GM23338 (cell line): ENCODE measurements around the gene C3orf22. TPM values are rescaled to one million over a fixed set of nuclear protein-coding genes. Genes with fewer than 3 reads are reported as not detected.

Experiments
- ATAC-seq: fragments of 200-7000 bp; cut with Tn5 transposase; 3 replicates; pipeline ENCODE4 v1.9.1; 2020
- DNase-seq: peaks from one replicate; pipeline ENCODE4 v3.0.0-alpha.2; 2015; ENCODE audit warnings: low spot score
- H2AFZ ChIP-seq: fragments of 200-600 bp; sonication (generic); 2 replicates; pipeline ENCODE4 v1.8.0; 2016; ENCODE audit warnings: antibody characterized with exemption, mild to moderate bottlenecking, moderate library complexity
- H3F3A ChIP-seq: fragments of 200-600 bp; sonication (generic); replicated peaks from 2 replicates; pipeline ENCODE4 v1.8.0; 2017; ENCODE audit warnings: antibody characterized with exemption, mixed run types, low read depth
- H3K27ac ChIP-seq: fragments of 200-600 bp; sonication (generic); 2 replicates; pipeline ENCODE4 v1.6.1; 2016; ENCODE audit warnings: low read depth
- H3K27me3 ChIP-seq: fragments of 200-600 bp; sonication (generic); 2 replicates; pipeline ENCODE4 v1.8.0; 2016; ENCODE audit warnings: mild to moderate bottlenecking, mixed run types, moderate library complexity; ENCODE audit not compliant: insufficient read depth
- H3K36me3 ChIP-seq: fragments of 200-600 bp; sonication (generic); 2 replicates; pipeline ENCODE4 v1.8.0; 2016; ENCODE audit warnings: mild to moderate bottlenecking; ENCODE audit not compliant: insufficient read depth
- H3K4me1 ChIP-seq: fragments of 200-600 bp; sonication (generic); 2 replicates; pipeline ENCODE4 v1.8.0; 2016; ENCODE audit warnings: mild to moderate bottlenecking, moderate library complexity; ENCODE audit not compliant: insufficient read depth
- H3K4me2 ChIP-seq: fragments of 200-600 bp; sonication (generic); 2 replicates; pipeline ENCODE4 v1.7.1; 2017; ENCODE audit warnings: mixed run types
- H3K4me3 ChIP-seq: fragments of 200-600 bp; sonication (generic); 2 replicates; pipeline ENCODE4 v1.6.1; 2016; ENCODE audit warnings: mixed run types
- H3K79me2 ChIP-seq: fragments of 200-600 bp; sonication (generic); replicated peaks from 2 replicates; pipeline ENCODE4 v1.8.0; 2017; ENCODE audit warnings: mild to moderate bottlenecking; ENCODE audit not compliant: insufficient read depth
- H3K9me2 ChIP-seq: fragments of 200-600 bp; sonication (generic); 2 replicates; pipeline ENCODE4 v1.8.0; 2017; ENCODE audit not compliant: insufficient read depth
- H4K20me1 ChIP-seq: fragments of 200-600 bp; sonication (generic); replicated peaks from 2 replicates; pipeline ENCODE4 v1.8.0; 2017; ENCODE audit warnings: mild to moderate bottlenecking; ENCODE audit not compliant: insufficient read depth
- H3K27ac Mint-ChIP-seq: 2 replicates; pipeline ENCODE4 v1.8.0; 2020; ENCODE audit warnings: inconsistent platforms, mild to moderate bottlenecking, moderate library complexity, mixed read lengths
- H3K27me3 Mint-ChIP-seq: 3 replicates; pipeline ENCODE4 v1.8.0; 2022; ENCODE audit warnings: low read depth, mild to moderate bottlenecking, moderate library complexity, mixed read lengths, inconsistent platforms; ENCODE audit not compliant: insufficient read depth, poor library complexity
- H3K36me3 Mint-ChIP-seq: 3 replicates; pipeline ENCODE4 v1.8.0; 2021; ENCODE audit warnings: low read depth, mild to moderate bottlenecking, inconsistent platforms, moderate library complexity, mixed read lengths
- H3K4me1 Mint-ChIP-seq: 3 replicates; pipeline ENCODE4 v1.8.0; 2020; ENCODE audit warnings: mild to moderate bottlenecking, inconsistent platforms, mixed read lengths
- H3K4me3 Mint-ChIP-seq: 3 replicates; pipeline ENCODE4 v1.8.0; 2021; ENCODE audit warnings: moderate library complexity, mild to moderate bottlenecking, inconsistent platforms, mixed read lengths
- H3K9me3 Mint-ChIP-seq: 3 replicates; pipeline ENCODE4 v1.8.0; 2020; ENCODE audit warnings: moderate library complexity, mild to moderate bottlenecking, inconsistent platforms, mixed read lengths
- CREB1 ChIP-seq: fragments of 250-450 bp; sonication (Bioruptor Pico); IDR thresholded peaks from 2 replicates; pipeline ENCODE4 v1.5.0; 2020; ENCODE audit warnings: low read depth, mild to moderate bottlenecking, moderate library complexity
- CTCF ChIP-seq, 2 experiments: fragments of 200-600 bp in 1 of 2; sonication (generic) in 1 of 2; conservative IDR thresholded peaks; 2 replicates each; pipeline versions ENCODE4 v1.5.1 to v1.6.1; 2016 to 2017; ENCODE audit warnings: antibody characterized with exemption in 2 of 2, low read depth in 2 of 2, mild to moderate bottlenecking in 2 of 2, moderate library complexity in 1 of 2
- ETS1 ChIP-seq: IDR thresholded peaks from 2 replicates; pipeline ENCODE4 v1.6.1; 2016; ENCODE audit warnings: antibody characterized with exemption
- EZH2 ChIP-seq: fragments of 200-600 bp; sonication (generic); IDR thresholded peaks from one replicate; pipeline ENCODE4 v1.8.0; 2017; ENCODE audit warnings: antibody characterized with exemption, mild to moderate bottlenecking, low read depth; ENCODE audit not compliant: unreplicated experiment
- EZH2phosphoT487 ChIP-seq: fragments of 200-600 bp; sonication (generic); IDR thresholded peaks from one replicate; pipeline ENCODE4 v1.8.1; 2018; ENCODE audit warnings: antibody characterized with exemption; ENCODE audit not compliant: unreplicated experiment
- JUNB ChIP-seq: IDR thresholded peaks from one replicate; pipeline ENCODE4 v1.6.1; 2016; ENCODE audit warnings: antibody characterized with exemption; ENCODE audit not compliant: unreplicated experiment
- NANOG ChIP-seq: IDR thresholded peaks from 2 replicates; pipeline ENCODE4 v1.6.1; 2016; ENCODE audit warnings: antibody characterized with exemption, borderline replicate concordance
- POLR2AphosphoS5 ChIP-seq: IDR thresholded peaks from 2 replicates; pipeline ENCODE4 v1.6.1; 2016; ENCODE audit warnings: antibody characterized with exemption, low read depth
- REST ChIP-seq: IDR thresholded peaks from one replicate; pipeline ENCODE4 v1.6.1; 2018; ENCODE audit warnings: antibody characterized with exemption; ENCODE audit not compliant: unreplicated experiment
- STAT1 ChIP-seq: IDR thresholded peaks from one replicate; pipeline ENCODE4 v1.6.1; 2016; ENCODE audit warnings: antibody characterized with exemption; ENCODE audit not compliant: unreplicated experiment
- ZNF114 ChIP-seq: fragments of 250-450 bp; sonication (Bioruptor Pico); IDR thresholded peaks from 2 replicates; pipeline ENCODE4 v1.5.0; 2020; ENCODE audit warnings: mild to moderate bottlenecking, moderate library complexity
- ZNF331 ChIP-seq: fragments of 250-450 bp; sonication (Bioruptor Pico); IDR thresholded peaks from 2 replicates; pipeline ENCODE4 v1.5.0; 2020; ENCODE audit warnings: low read depth, mild to moderate bottlenecking, moderate library complexity
- ZNF462 ChIP-seq: fragments of 250-450 bp; sonication (Bioruptor Pico); IDR thresholded peaks from 2 replicates; pipeline ENCODE4 v1.5.0; 2020; ENCODE audit warnings: mild to moderate bottlenecking, moderate library complexity
- polyA plus RNA-seq: library from polyadenylated mRNA; unstranded; fragments of >200 nt; fragmentation: Nextera tagmentation; extraction: Ambion mirVana; gene quantifications from 2 replicates; pipeline ENCODE4 v1.2.1, GENCODE V29; 2016
- total RNA-seq: library from RNA; depleted of rRNA; stranded (reverse); fragments of >200 nt; shearing (Covaris generic); gene quantifications from 2 replicates; pipeline ENCODE4 v1.2.3, GENCODE V29; 2014

C3orf22 gene
- total and polyA plus RNA-seq, 2 experiments from 2014 or later: not detected

GRCh38 chr3:126518779-126519177 is 40.0 kb downstream of the C3orf22 start:
- Mint-ChIP-seq H3K4me3 (no peak overlapping the region), H3K27me3 (peaks cover 10% of the 10 kb centered on the region), H3K4me1 (peaks cover 4% of the 10 kb centered on the region; the same call in 2 of the 3 replicates), H3K27ac (no peak overlapping the region), H3K9me3 (no peaks in the 10 kb centered on the region), H3K36me3 (no peaks in the 10 kb centered on the region)
- Histone ChIP-seq H3K4me2 (no peak overlapping the region), H4K20me1 (no peaks in the 10 kb centered on the region), H3K79me2 (no peaks in the 10 kb centered on the region), H3K36me3 (no peaks in the 10 kb centered on the region), H3F3A (no peaks in the 10 kb centered on the region), H3K4me3 (no peak overlapping the region), H2AFZ (no peak overlapping the region), H3K27me3 (peaks cover 13% of the 10 kb centered on the region), H3K27ac (no peak overlapping the region), H3K9me2 (no peaks in the 10 kb centered on the region), H3K4me1 (0 out of 2 replicates have a peak, but pooled peaks cover 4% of the 10 kb centered on the region)
- DNase-seq (no peak), ATAC-seq (no peak)
- TF ChIP-seq ETS1 (no peak), POLR2AphosphoS5 (no peak), ZNF114 (no peak), CREB1 (CRISPR knock-in tag) (no peak), EZH2phosphoT487 (no peak), JUNB (no peak), EZH2 (no peak), REST (no peak), NANOG (no peak), STAT1 (no peak), ZNF331 (CRISPR knock-in tag) (no peak), CTCF (conservative IDR thresholded peaks at IDR 0.05; ENCODE audit: low read depth in 2 of 2) (no peak), ZNF462 (CRISPR knock-in tag) (no peak)
